Measurements from ENCODE around the gene CIC.

Gene CIC

GRCh38 chr19:42275103-42275502 is 6.1 kb downstream of the CIC start:
- no peak overlapping the region for H3K27ac ChIP-seq (ENCODE audit: low read length)
- H3K9ac ChIP-seq (ENCODE audit: low read length): no peak overlapping the region
- no peaks in the 10 kb centered on the region for H3K4me1 ChIP-seq (ENCODE audit: control insufficient read depth, low read depth, low read length)

GRCh38 chr19:42275517-42275916 is 6.5 kb downstream of the CIC start:
- no peaks in the 10 kb centered on the region for H3K4me1 ChIP-seq (ENCODE audit: control insufficient read depth, low read depth, low read length)
- H3K9ac ChIP-seq (ENCODE audit: low read length): no peak overlapping the region
- H3K36me3 ChIP-seq (ENCODE audit: control insufficient read depth, low read depth, low read length): no peaks in the 10 kb centered on the region
- no peak overlapping the region for H3K27ac ChIP-seq (ENCODE audit: low read length)
- no peak overlapping the region for H3K4me3 ChIP-seq (ENCODE audit: low read length)
- H3K27me3 ChIP-seq (ENCODE audit: control insufficient read depth, insufficient read depth, low read length): no peaks in the 10 kb centered on the region
- no peaks in the 10 kb centered on the region for H3K9me3 ChIP-seq (ENCODE audit: control insufficient read depth, low read depth, low read length)

More at GRCh38 chr19:42275103-42275502, 6.1 kb downstream of the CIC start:
- H3K9me3 ChIP-seq (ENCODE audit: control insufficient read depth, low read depth, low read length): no peaks in the 10 kb centered on the region
- no peaks in the 10 kb centered on the region for H3K36me3 ChIP-seq (ENCODE audit: control insufficient read depth, low read depth, low read length)
- H3K4me3 ChIP-seq (ENCODE audit: low read length): no peak overlapping the region
- H3K27me3 ChIP-seq (ENCODE audit: control insufficient read depth, insufficient read depth, low read length): no peaks in the 10 kb centered on the region

- no peak overlapping the region for H3K4me3 ChIP-seq (ENCODE audit: low read length)
- no peak overlapping the region for H3K9ac ChIP-seq (ENCODE audit: low read length)
- no peaks in the 10 kb centered on the region for H3K27me3 ChIP-seq (ENCODE audit: control insufficient read depth, insufficient read depth, low read length)
- no peaks in the 10 kb centered on the region for H3K9me3 ChIP-seq (ENCODE audit: control insufficient read depth, low read depth, low read length)
- no peaks in the 10 kb centered on the region for H3K36me3 ChIP-seq (ENCODE audit: control insufficient read depth, low read depth, low read length)
- H3K4me1 ChIP-seq (ENCODE audit: control insufficient read depth, low read depth, low read length): no peaks in the 10 kb centered on the region
- H3K27ac ChIP-seq (ENCODE audit: low read length): no peak overlapping the region
These were observed 7.2 kb downstream of the CIC start for GRCh38 chr19:42276284-42276683.

GRCh38 chr19:42276821-42277220 is 7.8 kb downstream of the CIC start:
- Histone ChIP-seq H3K27ac (ENCODE audit: low read length) (no peak overlapping the region), H3K36me3 (ENCODE audit: control insufficient read depth, low read depth, low read length) (no peaks in the 10 kb centered on the region)

GRCh38 chr19:42277821-42278451 is 8.9 kb downstream of the CIC start:
- H3K4me3 ChIP-seq (ENCODE audit: low read length): no peak overlapping the region
- no peak overlapping the region for H3K27ac ChIP-seq (ENCODE audit: low read length)
- no peaks in the 10 kb centered on the region for H3K9me3 ChIP-seq (ENCODE audit: control insufficient read depth, low read depth, low read length)
- H3K27me3 ChIP-seq (ENCODE audit: control insufficient read depth, insufficient read depth, low read length): no peaks in the 10 kb centered on the region
- no peaks in the 10 kb centered on the region for H3K36me3 ChIP-seq (ENCODE audit: control insufficient read depth, low read depth, low read length)
- H3K4me1 ChIP-seq (ENCODE audit: control insufficient read depth, low read depth, low read length): peaks cover 14% of the 10 kb centered on the region
- no peak overlapping the region for H3K9ac ChIP-seq (ENCODE audit: low read length)

More at GRCh38 chr19:42276821-42277220, 7.8 kb downstream of the CIC start:
- H3K27me3 ChIP-seq (ENCODE audit: control insufficient read depth, insufficient read depth, low read length): no peaks in the 10 kb centered on the region
- no peaks in the 10 kb centered on the region for H3K9me3 ChIP-seq (ENCODE audit: control insufficient read depth, low read depth, low read length)
- no peak overlapping the region for H3K4me3 ChIP-seq (ENCODE audit: low read length)
- peaks cover 4% of the 10 kb centered on the region for H3K4me1 ChIP-seq (ENCODE audit: control insufficient read depth, low read depth, low read length)
- H3K9ac ChIP-seq (ENCODE audit: low read length): no peak overlapping the region

- Histone ChIP-seq H3K27ac (ENCODE audit: low read length) (no peak overlapping the region), H3K4me1 (ENCODE audit: control insufficient read depth, low read depth, low read length) (peaks cover 18% of the 10 kb centered on the region), H3K9me3 (ENCODE audit: control insufficient read depth, low read depth, low read length) (no peaks in the 10 kb centered on the region), H3K9ac (ENCODE audit: low read length) (no peak overlapping the region), H3K4me3 (ENCODE audit: low read length) (no peak overlapping the region), H3K36me3 (ENCODE audit: control insufficient read depth, low read depth, low read length) (no peaks in the 10 kb centered on the region), H3K27me3 (ENCODE audit: control insufficient read depth, insufficient read depth, low read length) (no peaks in the 10 kb centered on the region)
These were observed 9.6 kb downstream of the CIC start for GRCh38 chr19:42278452-42279154.

- peak overlapping the region; percentile 78 for H3K4me3 ChIP-seq (ENCODE audit: low read length)
- peaks cover 18% of the 10 kb centered on the region for H3K4me1 ChIP-seq (ENCODE audit: control insufficient read depth, low read depth, low read length)
- no peaks in the 10 kb centered on the region for H3K9me3 ChIP-seq (ENCODE audit: control insufficient read depth, low read depth, low read length)
- H3K9ac ChIP-seq (ENCODE audit: low read length): peak overlapping the region; percentile 52
- H3K36me3 ChIP-seq (ENCODE audit: control insufficient read depth, low read depth, low read length): no peaks in the 10 kb centered on the region
- no peaks in the 10 kb centered on the region for H3K27me3 ChIP-seq (ENCODE audit: control insufficient read depth, insufficient read depth, low read length)
- no peak overlapping the region for H3K27ac ChIP-seq (ENCODE audit: low read length)
These were observed 10.3 kb downstream of the CIC start for GRCh38 chr19:42279155-42279901.

GRCh38 chr19:42279902-42280814 is 11.1 kb downstream of the CIC start:
- peak overlapping the region; percentile 78 for H3K4me3 ChIP-seq (ENCODE audit: low read length)
- H3K9me3 ChIP-seq (ENCODE audit: control insufficient read depth, low read depth, low read length): no peaks in the 10 kb centered on the region
- H3K36me3 ChIP-seq (ENCODE audit: control insufficient read depth, low read depth, low read length): no peaks in the 10 kb centered on the region
- peaks cover 22% of the 10 kb centered on the region for H3K4me1 ChIP-seq (ENCODE audit: control insufficient read depth, low read depth, low read length)
- H3K27me3 ChIP-seq (ENCODE audit: control insufficient read depth, insufficient read depth, low read length): no peaks in the 10 kb centered on the region
- H3K9ac ChIP-seq (ENCODE audit: low read length): peak overlapping the region; percentile 52
- no peak overlapping the region for H3K27ac ChIP-seq (ENCODE audit: low read length)

GRCh38 chr19:42280815-42281145 is 11.7 kb downstream of the CIC start:
- peaks cover 28% of the 10 kb centered on the region for H3K4me1 ChIP-seq (ENCODE audit: control insufficient read depth, low read depth, low read length)

GRCh38 chr19:42281146-42281826 is 12.2 kb downstream of the CIC start:
- no peaks in the 10 kb centered on the region for H3K9me3 ChIP-seq (ENCODE audit: control insufficient read depth, low read depth, low read length)
- peak overlapping the region; percentile 50 for H3K4me3 ChIP-seq (ENCODE audit: low read length)
- H3K4me1 ChIP-seq (ENCODE audit: control insufficient read depth, low read depth, low read length): peaks cover 31% of the 10 kb centered on the region
- H3K27ac ChIP-seq (ENCODE audit: low read length): no peak overlapping the region
- no peak overlapping the region for H3K9ac ChIP-seq (ENCODE audit: low read length)
- no peaks in the 10 kb centered on the region for H3K27me3 ChIP-seq (ENCODE audit: control insufficient read depth, insufficient read depth, low read length)
- H3K36me3 ChIP-seq (ENCODE audit: control insufficient read depth, low read depth, low read length): no peaks in the 10 kb centered on the region

More at GRCh38 chr19:42280815-42281145, 11.7 kb downstream of the CIC start:
- H3K27ac ChIP-seq (ENCODE audit: low read length): no peak overlapping the region
- H3K36me3 ChIP-seq (ENCODE audit: control insufficient read depth, low read depth, low read length): no peaks in the 10 kb centered on the region
- no peaks in the 10 kb centered on the region for H3K9me3 ChIP-seq (ENCODE audit: control insufficient read depth, low read depth, low read length)
- H3K27me3 ChIP-seq (ENCODE audit: control insufficient read depth, insufficient read depth, low read length): no peaks in the 10 kb centered on the region
- peak overlapping the region; percentile 78 for H3K4me3 ChIP-seq (ENCODE audit: low read length)
- no peak overlapping the region for H3K9ac ChIP-seq (ENCODE audit: low read length)
